HUES48 (cell line): ENCODE results near the gene MAP3K19.
"Not testable (repeated sequence)": the region's sequence is repeated elsewhere in the genome, so short reads cannot be mapped to it uniquely, and the experiment has no call there.

Source experiments
- H3K27ac ChIP-seq: one replicate; pipeline ENCODE4 v1.7.0; 2013; ENCODE audit warnings: low read depth, low read length, inconsistent platforms
- H3K27me3 ChIP-seq: 2 replicates; pipeline ENCODE4 v1.6.1; 2013; ENCODE audit warnings: mild to moderate bottlenecking, low read length; ENCODE audit not compliant: control insufficient read depth, insufficient read depth
- H3K36me3 ChIP-seq: 2 replicates; pipeline ENCODE4 v1.6.1; 2013; ENCODE audit warnings: low read length; ENCODE audit not compliant: control insufficient read depth, insufficient read depth
- H3K4me1 ChIP-seq: 2 replicates; pipeline ENCODE4 v1.6.1; 2013; ENCODE audit warnings: mild to moderate bottlenecking, low read length; ENCODE audit not compliant: control insufficient read depth, insufficient read depth
- H3K4me3 ChIP-seq: 2 replicates; pipeline ENCODE4 v1.5.1; 2013; ENCODE audit warnings: mild to moderate bottlenecking, low read depth, low read length
- H3K9ac ChIP-seq: 2 replicates; pipeline ENCODE4 v1.6.1; 2013; ENCODE audit warnings: mild to moderate bottlenecking, low read depth, low read length, moderate library complexity
- H3K9me3 ChIP-seq: 2 replicates; pipeline ENCODE4 v1.6.1; 2013; ENCODE audit warnings: low read length; ENCODE audit not compliant: control insufficient read depth, insufficient read depth

Gene MAP3K19

DNA sequence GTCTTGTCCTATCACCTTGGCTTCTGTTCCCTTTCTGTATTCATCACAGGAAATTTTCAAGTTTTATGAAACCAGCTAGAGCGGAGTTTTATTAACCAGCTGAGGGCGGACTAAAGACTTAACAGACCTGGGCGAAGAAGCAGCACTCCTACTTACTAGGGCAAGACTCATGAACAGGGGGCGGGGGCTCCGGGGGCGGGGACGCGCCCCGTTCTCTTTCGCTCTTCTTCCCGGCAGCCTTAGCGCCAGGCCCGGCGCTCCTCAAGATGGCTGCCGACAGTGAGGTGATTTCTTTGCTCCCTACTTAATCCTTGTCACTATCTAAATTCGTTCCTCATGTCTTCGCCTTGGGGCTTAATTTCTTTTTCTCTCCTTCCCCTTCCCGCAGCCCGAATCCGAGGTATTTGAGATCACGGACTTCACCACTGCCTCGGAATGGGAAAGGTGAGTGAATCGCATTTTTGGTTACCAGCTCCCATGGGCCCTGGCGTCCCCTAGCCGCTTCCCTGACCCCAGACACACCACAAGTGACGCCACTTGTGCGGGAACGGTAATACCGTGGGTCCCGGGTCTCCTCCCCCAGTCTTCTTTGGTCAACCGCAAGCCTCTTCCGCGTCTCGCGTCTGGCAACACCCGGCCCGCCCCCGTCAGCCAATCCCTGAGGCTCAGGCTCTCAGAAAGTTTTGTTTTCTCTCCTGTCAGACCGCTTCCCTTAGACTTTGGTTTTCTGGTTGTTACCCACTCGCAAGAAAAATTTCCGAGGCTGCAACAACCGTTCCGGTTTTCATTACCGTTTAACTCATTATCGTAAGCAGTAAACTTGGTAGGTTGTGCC lies 5.0 kb upstream of the MAP3K19 start, which contains the start of gene RAB3GAP1:
RAB3GAP1 (plus strand) TSS at position 251 of the 835 bp plus-strand sequence; CDS start at position 267, 16 bp downstream.
- Histone ChIP-seq H3K9me3 (no peaks in the 10 kb centered on the region), H3K36me3 (peaks cover 12% of the 10 kb centered on the region; the same call in 1 of the 2 replicates), H3K4me1 (peaks cover 7% of the 10 kb centered on the region; the same call in 1 of the 2 replicates), H3K27ac (peak within 1 kb of the TSS; percentile 96), H3K27me3 (no peaks in the 10 kb centered on the region), H3K9ac (peak within 1 kb of the TSS; percentile 92), H3K4me3 (peak within 1 kb of the TSS; percentile 88)

DNA sequence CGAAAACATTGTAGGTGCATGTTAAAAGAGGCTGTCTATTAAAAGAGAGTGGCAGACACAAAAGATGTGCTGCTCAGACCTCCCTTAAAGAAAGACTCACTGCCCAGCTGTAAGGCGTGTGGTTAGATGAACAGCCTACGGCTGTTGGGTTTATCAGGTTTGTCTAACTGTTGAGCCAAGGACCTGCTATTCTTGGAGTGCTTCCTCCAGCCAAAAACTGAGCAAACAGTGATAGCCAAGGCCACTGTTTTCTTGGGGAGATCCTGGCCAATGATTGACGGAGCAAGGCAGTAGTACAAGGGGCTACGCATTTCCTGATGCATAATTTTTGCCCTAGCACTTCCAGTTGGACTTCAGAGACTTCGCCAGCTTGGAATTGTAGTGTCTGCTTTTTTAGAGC lies 3.4 kb upstream of the MAP3K19 start:
- Histone ChIP-seq H3K9ac (no peak overlapping the region), H3K36me3 (peaks cover 5% of the 10 kb centered on the region; the same call in 1 of the 2 replicates), H3K4me3 (no peak overlapping the region), H3K4me1 (peaks cover 7% of the 10 kb centered on the region; the same call in 1 of the 2 replicates), H3K27ac (no peak overlapping the region), H3K27me3 (no peaks in the 10 kb centered on the region), H3K9me3 (no peaks in the 10 kb centered on the region)

- Histone ChIP-seq H3K27ac (no peak overlapping the region), H3K27me3 (no peaks in the 10 kb centered on the region), H3K36me3 (peaks cover 5% of the 10 kb centered on the region; the same call in 1 of the 2 replicates), H3K9ac (no peak overlapping the region), H3K4me3 (no peak overlapping the region), H3K9me3 (no peaks in the 10 kb centered on the region), H3K4me1 (peaks cover 7% of the 10 kb centered on the region; the same call in 1 of the 2 replicates)
Observed at GRCh38 chr2:135050132-135050531, 2.9 kb upstream of the MAP3K19 start.

DNA sequence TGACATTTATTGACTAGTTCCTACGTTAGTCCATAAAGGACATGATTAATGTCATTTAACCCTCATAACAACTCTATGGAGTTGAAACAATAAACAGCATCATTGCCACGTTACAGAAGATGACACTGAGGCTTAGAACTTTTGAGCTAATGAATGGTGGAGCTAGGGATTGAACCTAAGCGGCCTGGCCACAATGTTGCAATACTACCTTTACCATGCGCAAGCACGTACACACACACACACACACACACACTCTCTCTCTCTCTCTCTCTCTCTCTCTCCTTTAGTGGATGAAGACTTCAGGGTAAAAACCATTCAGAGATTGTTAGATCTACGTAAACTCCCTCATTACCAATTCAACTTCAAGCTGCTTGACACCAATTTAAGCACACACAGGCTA lies 875 bp upstream of the MAP3K19 start:
- Histone ChIP-seq H3K36me3 (no peaks in the 10 kb centered on the region), H3K27ac (no peak overlapping the region), H3K27me3 (no peaks in the 10 kb centered on the region), H3K4me3 (no peak overlapping the region), H3K9me3 (no peaks in the 10 kb centered on the region), H3K4me1 (peaks cover 4% of the 10 kb centered on the region; the same call in 1 of the 2 replicates), H3K9ac (no peak overlapping the region)

DNA sequence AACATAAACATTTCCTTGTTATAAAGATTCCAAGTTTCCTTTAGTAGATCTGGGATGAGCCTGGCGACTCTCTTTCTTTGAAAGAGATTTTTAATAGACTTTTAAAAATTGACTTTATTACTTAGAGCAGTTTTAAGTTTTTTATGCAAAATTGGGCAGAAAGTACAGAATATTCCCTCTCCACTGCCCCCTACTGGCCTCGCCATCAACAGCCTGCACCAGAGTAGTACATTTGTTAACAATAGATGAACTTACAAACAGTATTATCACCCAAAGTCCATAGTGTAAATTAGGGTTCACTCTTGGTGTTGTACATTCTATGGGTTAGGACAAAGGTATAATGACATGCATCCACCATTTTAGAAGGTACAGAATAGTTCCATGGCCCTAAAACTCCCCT lies 3.9 kb downstream of the MAP3K19 start:
- no peak overlapping the region for H3K4me3 ChIP-seq
- no peaks in the 10 kb centered on the region for H3K9me3 ChIP-seq
- H3K4me1 ChIP-seq = no peaks in the 10 kb centered on the region
- no peaks in the 10 kb centered on the region for H3K36me3 ChIP-seq
- no peak overlapping the region for H3K9ac ChIP-seq
- no peaks in the 10 kb centered on the region for H3K27me3 ChIP-seq
- no peak overlapping the region for H3K27ac ChIP-seq

GRCh38 chr2:135037831-135038230 lies 9.4 kb downstream of the MAP3K19 start:
- Histone ChIP-seq H3K27me3 (no peaks in the 10 kb centered on the region), H3K4me3 (no peak overlapping the region), H3K27ac (no peak overlapping the region), H3K4me1 (no peaks in the 10 kb centered on the region), H3K9ac (no peak overlapping the region), H3K36me3 (no peaks in the 10 kb centered on the region), H3K9me3 (no peaks in the 10 kb centered on the region; the same call in 1 of the 2 replicates)

GRCh38 chr2:135033216-135033615 lies 14.0 kb downstream of the MAP3K19 start:
- H3K27ac ChIP-seq, H3K27me3 ChIP-seq, H3K4me1 ChIP-seq, H3K9me3 ChIP-seq, H3K36me3 ChIP-seq, H3K4me3 ChIP-seq, H3K9ac ChIP-seq: not testable (repeated sequence)

DNA sequence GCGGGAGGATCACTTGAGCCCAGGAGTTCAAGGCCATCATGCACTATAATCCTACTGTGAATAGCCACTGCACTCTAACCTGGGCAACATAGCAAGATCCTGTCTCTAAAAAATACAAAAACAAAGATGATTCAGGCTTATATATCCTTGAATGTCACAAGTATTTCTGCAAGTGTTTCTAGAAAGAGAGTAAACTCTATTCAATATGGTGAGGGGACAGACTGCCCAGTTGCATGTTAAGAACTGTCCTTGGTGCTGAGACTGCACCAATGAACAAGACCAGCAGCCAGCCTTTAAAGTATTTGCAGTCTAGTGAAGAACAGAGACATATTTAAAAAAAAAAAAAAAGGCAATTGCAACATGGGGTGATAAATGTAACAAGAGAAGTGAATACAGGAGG lies 16.4 kb downstream of the MAP3K19 start:
- H3K4me3 ChIP-seq = no peak overlapping the region
- no peaks in the 10 kb centered on the region for H3K36me3 ChIP-seq
- no peak overlapping the region for H3K9ac ChIP-seq
- no peaks in the 10 kb centered on the region for H3K4me1 ChIP-seq
- no peak overlapping the region for H3K27ac ChIP-seq
- no peaks in the 10 kb centered on the region; the same call in 1 of the 2 replicates for H3K9me3 ChIP-seq
- no peaks in the 10 kb centered on the region for H3K27me3 ChIP-seq

DNA sequence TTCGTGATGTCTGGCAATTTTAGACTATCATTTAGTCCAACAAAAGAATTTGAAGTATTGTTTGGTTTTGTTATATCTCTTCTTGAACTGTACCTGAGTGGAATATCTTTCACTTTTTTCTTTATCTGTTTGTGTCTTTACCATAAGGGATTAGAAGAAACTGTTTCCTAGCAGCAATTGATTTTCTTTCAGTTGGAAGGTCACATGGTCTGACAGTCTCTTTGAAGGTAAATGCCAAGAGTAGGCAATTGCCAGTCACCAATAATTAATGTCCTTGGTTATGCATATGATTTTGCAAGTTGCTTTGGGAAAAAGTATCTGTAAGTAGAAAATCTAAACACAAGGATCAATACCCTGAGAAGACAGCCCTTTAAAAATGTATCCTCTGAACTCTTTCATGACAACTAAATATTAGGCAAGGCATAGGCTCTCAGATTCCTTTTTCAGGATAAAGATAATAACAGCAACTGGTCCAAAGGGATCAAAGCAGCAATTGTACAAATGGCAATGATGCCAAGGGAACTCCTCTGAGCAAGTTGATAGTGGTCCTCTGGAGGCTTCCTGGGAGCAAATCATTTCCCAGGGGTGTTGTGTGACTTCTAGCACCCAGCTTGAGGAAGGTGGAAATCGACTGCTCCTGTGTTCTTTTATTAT lies 17.6 kb downstream of the MAP3K19 start:
- Histone ChIP-seq H3K27me3 (no peaks in the 10 kb centered on the region), H3K4me3 (no peak overlapping the region), H3K36me3 (no peaks in the 10 kb centered on the region), H3K9me3 (no peaks in the 10 kb centered on the region), H3K27ac (no peak overlapping the region), H3K9ac (no peak overlapping the region), H3K4me1 (no peaks in the 10 kb centered on the region)

GRCh38 chr2:135023886-135024485 lies 23.3 kb downstream of the MAP3K19 start:
- H3K9me3 ChIP-seq = no peaks in the 10 kb centered on the region
- H3K4me3 ChIP-seq = no peak overlapping the region

More at GRCh38 chr2:135023886-135024485, 23.3 kb downstream of the MAP3K19 start:
- Histone ChIP-seq H3K4me1 (no peaks in the 10 kb centered on the region), H3K27me3 (no peaks in the 10 kb centered on the region), H3K27ac (no peak overlapping the region), H3K36me3 (no peaks in the 10 kb centered on the region), H3K9ac (no peak overlapping the region)
